ACC112 (cell line): ENCODE data around the gene LAYN.

Experiments used
- H2AFZ ChIP-seq: fragments of 200-600 bp; sonication (generic); one replicate; pipeline ENCODE4 v1.6.0; 2017; ENCODE audit warnings: antibody characterized with exemption, low read length; ENCODE audit not compliant: unreplicated experiment
- H3K27ac ChIP-seq: fragments of 200-600 bp; sonication (generic); 2 replicates; pipeline ENCODE4 v1.5.1; 2014; ENCODE audit warnings: low read depth, mild to moderate bottlenecking, antibody characterized with exemption, low read length, moderate library complexity
- H3K27me3 ChIP-seq: fragments of 200-600 bp; sonication (generic); 2 replicates; pipeline ENCODE4 v1.6.1; 2014; ENCODE audit warnings: mild to moderate bottlenecking, antibody characterized with exemption, low read length, moderate library complexity, mixed read lengths; ENCODE audit not compliant: insufficient read depth
- H3K36me3 ChIP-seq: fragments of 200-600 bp; sonication (generic); 2 replicates; pipeline ENCODE4 v1.6.1; 2016; ENCODE audit warnings: mild to moderate bottlenecking, antibody characterized with exemption, low read length, moderate library complexity, mixed read lengths; ENCODE audit not compliant: insufficient read depth
- H3K4me1 ChIP-seq: fragments of 200-600 bp; sonication (generic); one replicate; pipeline ENCODE4 v1.6.1; 2016; ENCODE audit warnings: low read length, mixed read lengths; ENCODE audit not compliant: insufficient read depth, unreplicated experiment, control insufficient read depth
- H3K4me3 ChIP-seq: fragments of 200-600 bp; sonication (generic); 2 replicates; pipeline ENCODE4 v1.5.1; 2014; ENCODE audit warnings: mild to moderate bottlenecking, low read depth, low read length
- H3K79me2 ChIP-seq: fragments of 200-600 bp; sonication (generic); one replicate; pipeline ENCODE4 v1.6.0; 2016; ENCODE audit warnings: low read length; ENCODE audit not compliant: control insufficient read depth, unreplicated experiment, insufficient read depth

Gene LAYN

GRCh38 chr11:111596319-111596718 lies 55.8 kb downstream of the LAYN start:
- Histone ChIP-seq H3K4me3 (no peak overlapping the region), H3K4me1 (peaks cover 13% of the 10 kb centered on the region), H3K27me3 (no peaks in the 10 kb centered on the region), H3K79me2 (no peaks in the 10 kb centered on the region), H3K36me3 (no peaks in the 10 kb centered on the region), H3K27ac (no peak overlapping the region), H2AFZ (no peak overlapping the region)

DNA sequence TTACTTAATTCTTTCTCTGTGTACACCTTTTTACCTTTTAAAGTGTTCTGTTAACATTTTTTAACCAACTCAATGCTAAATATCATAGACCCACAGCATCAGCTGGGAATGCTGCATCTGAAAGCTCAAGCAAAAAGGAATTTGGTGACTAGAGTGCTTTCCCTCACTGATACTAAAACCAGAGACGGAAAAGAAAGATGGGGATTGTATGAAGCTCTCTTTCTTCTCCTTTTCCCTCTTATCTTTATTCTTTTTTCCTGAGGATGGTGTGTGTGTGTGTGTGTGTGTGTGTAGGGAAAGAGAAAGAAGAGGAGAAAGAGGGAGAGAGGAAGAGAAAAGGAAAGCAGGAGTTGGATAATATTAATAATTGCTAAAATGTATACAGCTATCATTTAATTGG lies 57.6 kb downstream of the LAYN start:
- peak overlapping the region; percentile 18 for H3K27ac ChIP-seq
- H3K4me1 ChIP-seq, result peaks cover 17% of the 10 kb centered on the region
- peaks cover 7% of the 10 kb centered on the region for H3K79me2 ChIP-seq
- peak overlapping the region; percentile 71 for H3K4me3 ChIP-seq
- no peaks in the 10 kb centered on the region for H3K27me3 ChIP-seq
- no peaks in the 10 kb centered on the region for H3K36me3 ChIP-seq
- H2AFZ ChIP-seq, result peak overlapping the region; percentile 92

DNA sequence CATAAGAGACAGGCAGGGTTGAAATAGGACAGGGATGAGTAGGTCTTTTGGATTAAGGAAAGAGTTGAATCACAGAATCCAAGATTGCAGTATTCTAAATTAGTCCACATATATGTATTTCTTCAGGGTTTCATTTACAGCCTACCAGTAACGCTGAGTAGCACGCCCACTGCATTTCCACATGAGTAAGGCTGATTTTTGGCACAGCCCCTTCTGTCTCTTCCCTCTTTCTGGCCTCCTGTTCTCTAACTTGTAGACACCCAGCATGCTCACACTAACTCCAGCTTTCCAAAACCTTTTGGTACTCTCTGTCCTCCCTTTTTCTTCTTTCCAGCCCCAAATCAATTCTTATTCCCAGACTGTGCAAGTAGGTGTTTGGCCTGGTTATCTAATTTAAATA lies 58.0 kb downstream of the LAYN start:
- peaks cover 11% of the 10 kb centered on the region for H3K79me2 ChIP-seq
- H3K4me3 ChIP-seq, result peak overlapping the region; percentile 71
- H3K4me1 ChIP-seq, result peaks cover 17% of the 10 kb centered on the region
- H3K27ac ChIP-seq, result peak overlapping the region; percentile 18
- no peaks in the 10 kb centered on the region for H3K36me3 ChIP-seq
- H3K27me3 ChIP-seq, result no peaks in the 10 kb centered on the region
- H2AFZ ChIP-seq, result peak overlapping the region; percentile 92

GRCh38 chr11:111601636-111601978 lies 61.1 kb downstream of the LAYN start:
- Histone ChIP-seq H3K4me3 (peak overlapping the region; percentile 74), H2AFZ (peak overlapping the region; percentile 85), H3K36me3 (no peaks in the 10 kb centered on the region), H3K27me3 (no peaks in the 10 kb centered on the region), H3K27ac (peak overlapping the region; percentile 50), H3K79me2 (peaks cover 38% of the 10 kb centered on the region), H3K4me1 (peaks cover 28% of the 10 kb centered on the region)

- Histone ChIP-seq H3K36me3 (no peaks in the 10 kb centered on the region), H2AFZ (peak within 1 kb of the TSS; percentile 85), H3K4me1 (peaks cover 35% of the 10 kb centered on the region), H3K4me3 (peak within 1 kb of the TSS; percentile 94), H3K27ac (peak within 1 kb of the TSS; percentile 85), H3K27me3 (no peaks in the 10 kb centered on the region), H3K79me2 (peaks cover 44% of the 10 kb centered on the region)
Measured at GRCh38 chr11:111601979-111602864, 61.7 kb downstream of the LAYN start, which contains the start of gene SIK2. TSS of gene SIK2 (plus strand) at chr11:111602449. CDS start at chr11:111602564, 115 bp downstream.

GRCh38 chr11:111602865-111603610 lies 62.5 kb downstream of the LAYN start:
- H3K36me3 ChIP-seq, result no peaks in the 10 kb centered on the region
- H3K27ac ChIP-seq, result peak overlapping the region; percentile 85
- H2AFZ ChIP-seq, result peak overlapping the region; percentile 58
- H3K27me3 ChIP-seq, result no peaks in the 10 kb centered on the region
- peaks cover 49% of the 10 kb centered on the region for H3K79me2 ChIP-seq
- H3K4me1 ChIP-seq, result peaks cover 32% of the 10 kb centered on the region
- H3K4me3 ChIP-seq, result peak overlapping the region; percentile 94

DNA sequence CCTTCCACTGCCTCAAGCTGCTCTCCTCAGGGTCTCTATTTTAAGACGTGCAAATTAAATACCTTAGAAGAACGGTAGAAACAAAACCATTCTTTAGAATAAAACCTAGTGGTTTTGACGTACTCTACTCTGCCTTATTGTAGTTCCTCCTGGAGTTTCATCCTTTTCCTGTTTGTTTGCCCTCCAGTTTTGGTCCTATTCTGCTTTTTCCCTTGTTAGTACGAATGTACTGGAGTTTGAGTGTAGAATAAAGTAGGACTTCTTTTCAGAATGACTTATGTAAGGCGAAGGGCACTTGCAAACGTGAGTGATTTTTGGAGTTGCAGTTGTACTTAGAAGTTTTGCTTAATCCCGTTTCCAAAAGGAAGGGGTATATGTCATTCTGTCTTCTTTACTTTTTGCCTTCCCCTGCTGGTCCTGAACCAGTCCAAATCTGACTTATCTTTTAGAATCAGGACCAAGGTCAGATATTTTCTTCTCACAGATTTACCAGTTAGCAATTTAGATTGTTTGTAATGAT lies 63.2 kb downstream of the LAYN start:
- H3K79me2 ChIP-seq, result peaks cover 53% of the 10 kb centered on the region
- H3K27me3 ChIP-seq, result no peaks in the 10 kb centered on the region
- H3K27ac ChIP-seq, result peak overlapping the region; percentile 85; the same call in 1 of the 2 replicates
- H3K4me3 ChIP-seq, result peak overlapping the region; percentile 94
- H3K36me3 ChIP-seq, result no peaks in the 10 kb centered on the region
- no peak overlapping the region for H2AFZ ChIP-seq
- peaks cover 29% of the 10 kb centered on the region for H3K4me1 ChIP-seq

DNA sequence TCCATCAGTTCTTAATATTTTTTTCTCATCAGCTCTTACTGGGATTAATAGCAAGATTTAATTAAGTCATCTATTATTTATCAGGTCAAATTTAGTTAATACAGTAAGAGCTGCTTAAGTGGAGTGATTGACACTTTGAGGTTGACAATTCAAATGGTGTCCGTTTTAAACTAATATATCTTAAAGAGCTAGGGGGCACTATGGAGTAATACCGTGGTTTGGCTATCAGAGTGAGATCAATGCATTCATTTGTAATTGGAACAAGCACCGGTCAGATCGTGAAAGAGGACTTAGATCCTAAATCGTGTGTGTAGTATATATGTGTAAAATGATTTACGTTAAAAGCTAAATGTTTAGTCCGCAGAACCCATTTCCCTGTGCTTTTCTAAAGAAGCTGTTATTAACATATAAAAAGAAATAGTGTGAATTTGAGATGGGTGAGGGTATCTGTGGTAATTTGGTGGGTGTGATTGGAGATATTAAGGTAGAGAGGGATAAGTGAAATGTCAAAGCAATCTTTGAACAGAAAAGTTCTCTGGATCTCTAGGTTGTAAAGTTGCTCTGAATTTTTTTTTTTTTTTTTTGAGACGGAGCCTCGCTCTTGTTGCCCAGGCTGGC lies 64.0 kb downstream of the LAYN start:
- no peak overlapping the region for H2AFZ ChIP-seq
- no peaks in the 10 kb centered on the region for H3K36me3 ChIP-seq
- H3K27ac ChIP-seq, result peak overlapping the region; percentile 85; the same call in 1 of the 2 replicates
- peaks cover 58% of the 10 kb centered on the region for H3K79me2 ChIP-seq
- H3K27me3 ChIP-seq, result no peaks in the 10 kb centered on the region
- peaks cover 26% of the 10 kb centered on the region for H3K4me1 ChIP-seq
- peak overlapping the region; percentile 94 for H3K4me3 ChIP-seq

GRCh38 chr11:111605681-111606080 lies 65.2 kb downstream of the LAYN start:
- Histone ChIP-seq H2AFZ (no peak overlapping the region), H3K36me3 (no peaks in the 10 kb centered on the region), H3K27ac (no peak overlapping the region), H3K27me3 (no peaks in the 10 kb centered on the region), H3K4me3 (0 out of 2 replicates have a peak overlapping the region, but pooled peaks have one; percentile 94), H3K79me2 (peaks cover 62% of the 10 kb centered on the region), H3K4me1 (peaks cover 26% of the 10 kb centered on the region)

DNA sequence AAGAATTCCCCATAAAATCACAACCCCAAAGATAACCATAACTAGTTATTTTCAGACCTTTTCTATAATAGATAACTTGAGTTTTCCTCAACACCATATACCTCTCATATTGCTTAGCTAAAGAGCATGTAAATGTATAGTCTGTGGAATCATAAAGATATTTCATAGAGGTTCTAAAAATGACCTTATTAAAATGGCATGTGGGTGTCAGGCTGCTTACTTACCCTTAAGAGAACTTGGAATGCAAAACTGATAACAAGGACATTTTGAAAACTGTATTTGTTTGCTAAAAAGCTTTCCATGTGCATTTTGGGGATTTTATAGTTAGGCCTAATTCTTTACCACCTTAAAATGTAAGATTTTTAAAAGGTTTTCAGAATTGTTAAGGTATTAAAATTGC lies 66.5 kb downstream of the LAYN start:
- no peaks in the 10 kb centered on the region for H3K27me3 ChIP-seq
- peaks cover 68% of the 10 kb centered on the region for H3K79me2 ChIP-seq
- peak overlapping the region; percentile 8; the same call in 1 of the 2 replicates for H3K4me3 ChIP-seq
- H2AFZ ChIP-seq, result no peak overlapping the region
- H3K27ac ChIP-seq, result no peak overlapping the region
- H3K36me3 ChIP-seq, result no peaks in the 10 kb centered on the region
- peaks cover 24% of the 10 kb centered on the region for H3K4me1 ChIP-seq
